GM12874 (cell line): ENCODE data around the gene DNAJC7.

Experiments used
- TF ChIP-seq, protein P1 (sequence below): IDR thresholded peaks from 2 replicates; pipeline ENCODE4 v1.5.1; 2011; ENCODE audit warnings: low read depth, mild to moderate bottlenecking, control low read depth, low read length, moderate library complexity; ENCODE audit not compliant: insufficient read depth

DNAJC7 gene

GRCh38 chr17:41939693-41940090 lies 77.5 kb downstream of the DNAJC7 start:
- TF ChIP-seq, protein P1, sequence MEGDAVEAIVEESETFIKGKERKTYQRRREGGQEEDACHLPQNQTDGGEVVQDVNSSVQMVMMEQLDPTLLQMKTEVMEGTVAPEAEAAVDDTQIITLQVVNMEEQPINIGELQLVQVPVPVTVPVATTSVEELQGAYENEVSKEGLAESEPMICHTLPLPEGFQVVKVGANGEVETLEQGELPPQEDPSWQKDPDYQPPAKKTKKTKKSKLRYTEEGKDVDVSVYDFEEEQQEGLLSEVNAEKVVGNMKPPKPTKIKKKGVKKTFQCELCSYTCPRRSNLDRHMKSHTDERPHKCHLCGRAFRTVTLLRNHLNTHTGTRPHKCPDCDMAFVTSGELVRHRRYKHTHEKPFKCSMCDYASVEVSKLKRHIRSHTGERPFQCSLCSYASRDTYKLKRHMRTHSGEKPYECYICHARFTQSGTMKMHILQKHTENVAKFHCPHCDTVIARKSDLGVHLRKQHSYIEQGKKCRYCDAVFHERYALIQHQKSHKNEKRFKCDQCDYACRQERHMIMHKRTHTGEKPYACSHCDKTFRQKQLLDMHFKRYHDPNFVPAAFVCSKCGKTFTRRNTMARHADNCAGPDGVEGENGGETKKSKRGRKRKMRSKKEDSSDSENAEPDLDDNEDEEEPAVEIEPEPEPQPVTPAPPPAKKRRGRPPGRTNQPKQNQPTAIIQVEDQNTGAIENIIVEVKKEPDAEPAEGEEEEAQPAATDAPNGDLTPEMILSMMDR: no peak

DNA sequence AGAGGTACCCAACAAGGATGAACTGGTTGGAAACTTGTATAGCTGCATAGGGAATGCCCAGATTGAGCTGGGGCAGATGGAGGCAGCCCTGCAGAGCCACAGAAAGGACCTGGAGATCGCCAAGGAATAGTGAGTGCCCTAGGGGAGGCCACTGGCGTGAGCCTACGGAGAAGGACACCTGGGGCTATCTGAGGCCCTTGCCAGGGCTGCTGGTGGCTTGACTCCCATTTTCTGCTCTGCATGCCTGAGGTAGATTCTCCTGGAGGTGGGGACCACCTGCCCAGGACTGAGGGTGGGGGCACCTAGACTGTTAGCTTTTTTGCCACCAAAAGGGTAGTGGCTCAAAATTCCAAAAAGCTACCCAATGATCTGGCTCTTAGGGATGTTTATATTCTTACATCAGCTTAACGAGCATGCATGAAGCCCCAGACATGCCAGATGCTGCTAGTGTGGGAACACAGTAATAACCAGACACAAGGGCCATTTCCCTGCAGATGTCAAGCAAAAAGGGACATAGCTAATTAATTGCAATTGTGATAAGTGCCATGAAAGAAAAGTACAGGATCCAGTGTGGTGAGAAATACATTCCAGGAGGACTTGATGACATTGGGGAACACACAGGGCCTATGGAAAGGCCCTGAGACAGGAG lies 78.1 kb downstream of the DNAJC7 start:
- TF ChIP-seq, protein P1: no peak

DNA sequence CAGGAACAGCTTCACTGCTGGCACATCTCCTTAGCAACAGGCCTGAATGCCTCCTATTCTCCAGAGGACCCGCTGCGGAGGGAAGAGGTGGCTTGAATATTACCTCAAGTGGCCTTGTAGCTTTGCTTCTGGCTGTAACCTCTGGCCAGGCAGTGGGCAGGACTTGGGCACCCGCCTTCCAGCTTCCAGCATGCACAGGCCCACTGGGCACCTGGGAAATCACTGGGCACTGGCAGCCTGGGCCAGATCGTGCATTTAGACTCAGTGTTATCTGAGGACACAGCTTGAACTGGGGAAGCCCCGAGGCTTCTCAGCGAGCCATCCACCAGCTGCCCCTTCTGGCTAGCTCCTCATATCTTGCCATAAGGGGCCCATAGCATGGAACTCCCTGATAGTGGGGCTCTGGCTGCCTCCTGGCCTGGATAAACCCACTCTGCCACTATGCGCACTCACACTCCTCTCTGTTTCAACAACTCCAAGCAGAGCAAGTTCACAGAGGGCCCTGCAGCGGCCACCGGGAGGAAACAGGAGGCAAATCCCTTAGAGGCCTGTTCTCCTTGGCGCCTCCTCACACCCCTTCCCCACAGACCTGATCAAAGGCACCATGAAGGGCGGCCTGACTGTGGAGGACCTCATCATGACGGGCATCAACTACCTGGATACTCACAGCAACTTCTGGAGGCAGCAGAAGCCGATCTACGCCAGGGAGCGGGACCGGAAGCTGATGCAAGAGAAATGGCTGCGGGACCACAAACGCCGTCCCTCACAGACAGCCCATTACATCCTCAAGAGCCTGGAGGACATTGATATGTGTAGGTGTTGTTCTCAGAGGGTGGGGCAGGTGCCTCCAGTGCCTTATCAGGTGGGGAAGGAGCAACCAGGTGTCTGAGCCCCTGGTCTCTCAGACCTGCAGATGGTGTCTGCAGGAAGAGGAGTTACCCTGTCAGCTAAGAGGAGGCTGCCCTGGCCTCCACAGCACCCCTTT lies 79.0 kb downstream of the DNAJC7 start:
- TF ChIP-seq, protein P1: no peak

GRCh38 chr17:41935641-41936040 lies 81.6 kb downstream of the DNAJC7 start:
- TF ChIP-seq, protein P1: no peak

GRCh38 chr17:41932816-41933389 lies 84.3 kb downstream of the DNAJC7 start:
- TF ChIP-seq, protein P1: no peak

- TF ChIP-seq, protein P1: peak; percentile 19; the same call in 1 of the 2 replicates
Measured at GRCh38 chr17:41930009-41930832, 87.0 kb downstream of the DNAJC7 start, which contains the start of gene ODAD4. ODAD4 (plus strand) TSS chr17:41930617; CDS start chr17:41930724, 107 bp downstream.
